IMR-90 (cell line): Measurements from ENCODE around the gene SPATS2L. TPM values are rescaled to one million over a fixed set of nuclear protein-coding genes. Genes with fewer than 3 reads are reported as not detected.

Experiments
- ATAC-seq: fragments of 200-7000 bp; cut with Tn5 transposase; 2 replicates; pipeline ENCODE4 v1.9.1; 2020; ENCODE audit warnings: low read depth, mild to moderate bottlenecking, moderate library complexity
- BruUV-seq: library from RNA; stranded (reverse); fragments of 400-500 nt; replicated peaks from 2 replicates; lab custom pipeline; 2021; lab: Mats Ljungman, UMichigan
- CTCF ChIA-PET: fragments of 300-600 bp; formaldehyde crosslinking; extraction: SDS; loops from one replicate; lab custom pipeline; 2021; ENCODE audit warnings: antibody characterized with exemption; lab: Yijun Ruan, JAX
- POLR2A ChIA-PET: fragments of 300-600 bp; sonication (Branson Sonifier 250); formaldehyde crosslinking; loops from one replicate; lab custom pipeline; 2022; ENCODE audit warnings: antibody characterized with exemption; ENCODE audit not compliant: unreplicated experiment; lab: Charles Lee
- DNase-seq: peaks from one replicate; pipeline ENCODE4 v3.0.0; 2013
- H2AFZ ChIP-seq: replicated peaks from 2 replicates; pipeline ENCODE3; 2013; ENCODE audit warnings: low read length, mild to moderate bottlenecking; ENCODE audit not compliant: poor library complexity
- H2AK5ac ChIP-seq: 2 replicates; pipeline ENCODE4 v1.6.1; 2013; ENCODE audit warnings: low read depth, low read length, inconsistent platforms
- H2AK9ac ChIP-seq: replicated peaks from 2 replicates; pipeline ENCODE3; 2013; ENCODE audit warnings: mild to moderate bottlenecking, low read depth, low read length, moderate library complexity; ENCODE audit not compliant: poor library complexity
- H2BK120ac ChIP-seq: 2 replicates; pipeline ENCODE4 v1.6.1; 2013; ENCODE audit warnings: low read depth, low read length, inconsistent platforms
- H2BK15ac ChIP-seq: 3 replicates; pipeline ENCODE4 v1.6.1; 2013; ENCODE audit warnings: low read depth, low read length, inconsistent platforms
- H2BK20ac ChIP-seq: 2 replicates; pipeline ENCODE4 v1.6.1; 2013; ENCODE audit warnings: low read depth, mild to moderate bottlenecking, inconsistent platforms, low read length, moderate library complexity
- H2BK5ac ChIP-seq: 2 replicates; pipeline ENCODE4 v1.6.1; 2013; ENCODE audit warnings: mild to moderate bottlenecking, low read depth, low read length, inconsistent platforms; ENCODE audit not compliant: poor library complexity, severe bottlenecking
- H3K14ac ChIP-seq: replicated peaks from 2 replicates; pipeline ENCODE4 v1.6.1; 2013; ENCODE audit warnings: low read depth, low read length, inconsistent platforms
- H3K18ac ChIP-seq: 2 replicates; pipeline ENCODE4 v1.6.1; 2013; ENCODE audit warnings: low read depth, low read length, control low read depth
- H3K23ac ChIP-seq: 2 replicates; pipeline ENCODE4 v1.6.1; 2013; ENCODE audit warnings: low read depth, low read length, inconsistent platforms
- H3K27ac ChIP-seq: 2 replicates; pipeline ENCODE4 v1.5.1; 2013; ENCODE audit warnings: mild to moderate bottlenecking, control low read depth, low read length; ENCODE audit not compliant: insufficient read depth
- H3K27me3 ChIP-seq: 2 replicates; pipeline ENCODE4 v1.6.1; 2013; ENCODE audit warnings: low read length; ENCODE audit not compliant: control insufficient read depth, insufficient read depth
- H3K36me3 ChIP-seq: 2 replicates; pipeline ENCODE4 v1.6.1; 2013; ENCODE audit warnings: low read length, mixed read lengths; ENCODE audit not compliant: control insufficient read depth, insufficient read depth
- H3K4ac ChIP-seq: 2 replicates; pipeline ENCODE4 v1.6.1; 2013; ENCODE audit warnings: low read depth, low read length, inconsistent platforms
- H3K4me1 ChIP-seq: 2 replicates; pipeline ENCODE4 v1.6.1; 2013; ENCODE audit warnings: low read length, mixed read lengths; ENCODE audit not compliant: control insufficient read depth, insufficient read depth
- H3K4me2 ChIP-seq: 2 replicates; pipeline ENCODE4 v1.6.1; 2013; ENCODE audit warnings: low read depth, mild to moderate bottlenecking, control low read depth, low read length, moderate library complexity
- H3K4me3 ChIP-seq: 2 replicates; pipeline ENCODE4 v1.5.1; 2013; ENCODE audit warnings: low read depth, mild to moderate bottlenecking, control low read depth, low read length, moderate library complexity; ENCODE audit not compliant: insufficient read depth
- H3K56ac ChIP-seq: 2 replicates; pipeline ENCODE4 v1.6.1; 2013; ENCODE audit warnings: low read length, inconsistent platforms; ENCODE audit not compliant: insufficient read depth; ENCODE audit errors: extremely low read depth
- H3K79me1 ChIP-seq, 2 experiments: 2 replicates each; pipeline ENCODE4 v1.6.1; 2013; ENCODE audit warnings: low read length in 2 of 2, inconsistent platforms in 1 of 2, low read depth in 1 of 2
- H3K9ac ChIP-seq: 2 replicates; pipeline ENCODE4 v1.6.1; 2013; ENCODE audit warnings: low read depth, low read length, control low read depth
- H3K9me1 ChIP-seq: 2 replicates; pipeline ENCODE4 v1.6.1; 2013; ENCODE audit warnings: low read length, inconsistent platforms; ENCODE audit not compliant: insufficient read depth
- H3K9me3 ChIP-seq: 2 replicates; pipeline ENCODE4 v1.6.1; 2013; ENCODE audit warnings: low read length; ENCODE audit not compliant: control insufficient read depth, insufficient read depth
- H4K20me1 ChIP-seq: 2 replicates; pipeline ENCODE4 v1.6.1; 2013; ENCODE audit warnings: low read length, inconsistent platforms; ENCODE audit not compliant: insufficient read depth
- H4K5ac ChIP-seq: 2 replicates; pipeline ENCODE4 v1.6.1; 2013; ENCODE audit warnings: mild to moderate bottlenecking, low read depth, low read length, control low read depth
- H4K8ac ChIP-seq, 2 experiments: 2 replicates each; pipeline ENCODE4 v1.6.1; 2013; ENCODE audit warnings: low read depth in 2 of 2, low read length in 2 of 2, control low read depth in 1 of 2, inconsistent platforms in 1 of 2
- H4K91ac ChIP-seq: 2 replicates; pipeline ENCODE4 v1.6.1; 2013; ENCODE audit warnings: low read depth, low read length, inconsistent platforms; ENCODE audit not compliant: insufficient read depth
- BHLHE40 ChIP-seq: fragments of 150-350 bp; IDR thresholded peaks from 2 replicates; pipeline ENCODE4 v1.6.1; 2016; ENCODE audit warnings: mild to moderate bottlenecking, low read depth, low read length
- CEBPB ChIP-seq: IDR thresholded peaks from 2 replicates; pipeline ENCODE4 v1.6.1; 2012; ENCODE audit warnings: low read depth, low read length, improper control_type of control experiment
- CHD1 ChIP-seq: IDR thresholded peaks from 2 replicates; pipeline ENCODE4 v1.6.1; 2012; ENCODE audit warnings: low read depth, low read length, improper control_type of control experiment
- FOS ChIP-seq: fragments of 150-350 bp; IDR thresholded peaks from 2 replicates; pipeline ENCODE4 v1.6.1; 2016; ENCODE audit warnings: low read depth, low read length
- MAFK ChIP-seq: IDR thresholded peaks from 2 replicates; pipeline ENCODE4 v1.6.1; 2012; ENCODE audit warnings: low read depth, low read length, improper control_type of control experiment
- MXI1 ChIP-seq: IDR thresholded peaks from 2 replicates; pipeline ENCODE4 v1.6.1; 2012; ENCODE audit warnings: low read depth, mild to moderate bottlenecking, low read length, moderate library complexity, borderline replicate concordance
- NFE2L2 ChIP-seq: fragments of 150-350 bp; IDR thresholded peaks from 2 replicates; pipeline ENCODE4 v1.6.1; 2016; ENCODE audit warnings: low read depth, mild to moderate bottlenecking, low read length
- POLR2A ChIP-seq: IDR thresholded peaks from 2 replicates; pipeline ENCODE4 v1.6.1; 2012; ENCODE audit warnings: mild to moderate bottlenecking, low read depth, low read length
- RAD21 ChIP-seq: IDR thresholded peaks from 2 replicates; pipeline ENCODE4 v1.6.1; 2012; ENCODE audit warnings: low read length, improper control_type of control experiment
- RCOR1 ChIP-seq: IDR thresholded peaks from 2 replicates; pipeline ENCODE4 v1.6.1; 2012; ENCODE audit warnings: mild to moderate bottlenecking, low read length, improper control_type of control experiment; ENCODE audit not compliant: insufficient replicate concordance
- RFX5 ChIP-seq: IDR thresholded peaks from 2 replicates; pipeline ENCODE4 v1.8.0; 2012; ENCODE audit warnings: low read depth, mild to moderate bottlenecking, low read length, moderate library complexity
- SMC3 ChIP-seq: fragments of 150-350 bp; IDR thresholded peaks from 2 replicates; pipeline ENCODE4 v1.6.1; 2016; ENCODE audit warnings: low read depth, mild to moderate bottlenecking, antibody characterized with exemption, low read length, moderate library complexity
- WGBS, 2 experiments: methylation state at CpG; one replicate each; pipeline versions ENCODE4 v1.1.5 to v1.1.7; 2013; ENCODE audit warnings: missing lambda C conversion rate in 2 of 2; ENCODE audit not compliant: insufficient read length in 1 of 2; ENCODE audit errors: extremely low coverage in 2 of 2; 5-methylcytosine and 5-hydroxymethylcytosine counted together
- dilution Hi-C: fragments of 300-500 bp; cut with HindIII; formaldehyde crosslinking; loops from one replicate; pipeline ENCODE4 v1.14.3; 2018; ENCODE audit warnings: low sequenced_read_pairs; ENCODE audit not compliant: unreplicated experiment
- in situ Hi-C: fragments of 300-500 bp; cut with MboI; formaldehyde crosslinking; loops from 3 replicates; pipeline ENCODE4 v1.14.3; 2019; ENCODE audit warnings: low sequenced_read_pairs, inconsistent platforms, mixed read lengths
- intact Hi-C: fragments of 100-400 bp; cut with micrococcal nuclease; formaldehyde crosslinking; loops from 2 replicates; pipeline ENCODE4 v1.10.0; 2022
- polyA plus RNA-seq, 3 experiments: library from polyadenylated mRNA; depleted of rRNA; stranded (reverse); fragments of >200 nt; gene quantifications; 2 replicates each; pipeline ENCODE4 v1.2.3, GENCODE V29; 2012; ENCODE audit warnings: low replicate concordance in 1 of 3
- total RNA-seq: library from RNA; depleted of rRNA; stranded (reverse); fragments of >200 nt; gene quantifications from 2 replicates; pipeline ENCODE4 v1.2.3, GENCODE V29; 2012
- TF ChIP-seq, protein P1 (sequence below): fragments of 150-350 bp; IDR thresholded peaks from 2 replicates; pipeline ENCODE4 v1.6.1; 2017; ENCODE audit warnings: mild to moderate bottlenecking, antibody characterized with exemption, low read length, low read depth
- TF ChIP-seq, protein P2 (sequence below): conservative IDR thresholded peaks from 2 replicates; pipeline ENCODE4 v1.5.1; 2012; ENCODE audit warnings: mild to moderate bottlenecking, low read depth, low read length, improper control_type of control experiment
- TF ChIP-seq, protein P3 (sequence below): fragments of 150-350 bp; IDR thresholded peaks from 2 replicates; pipeline ENCODE4 v1.6.1; 2016; ENCODE audit warnings: low read depth, mild to moderate bottlenecking, low read length, moderate library complexity, borderline replicate concordance

Gene SPATS2L
- total and polyA plus RNA-seq, 2 of the 4 experiments (the other 2 are of a cell fraction), result 118 to 155 TPM

DNA sequence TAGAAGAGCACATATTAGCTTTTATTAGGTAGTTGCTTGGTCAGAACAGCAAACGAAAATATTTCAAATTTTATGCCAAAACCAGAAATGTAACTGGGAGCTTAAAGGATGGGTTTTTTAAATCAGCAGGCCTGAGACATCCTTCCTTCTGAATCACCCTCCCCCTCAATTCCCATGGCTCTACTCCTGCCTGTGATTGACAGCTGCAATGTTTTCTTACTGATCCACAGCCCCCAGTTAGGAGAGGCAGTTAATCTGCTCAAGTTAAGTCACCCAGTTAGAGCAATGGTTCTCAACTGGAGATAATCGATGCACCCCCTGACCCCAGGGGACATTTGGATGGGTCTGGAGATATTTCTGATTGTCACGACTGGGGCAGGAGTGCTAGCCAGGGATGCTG lies 178.4 kb downstream of the SPATS2L start:
- H2BK15ac ChIP-seq, result no peak overlapping the region
- no peak overlapping the region for H2AK9ac ChIP-seq
- H2BK120ac ChIP-seq, result no peak overlapping the region
- H3K9me1 ChIP-seq, result peaks cover 4% of the 10 kb centered on the region; the same call in 1 of the 2 replicates
- no peak overlapping the region for H3K23ac ChIP-seq
- H4K20me1 ChIP-seq, result no peaks in the 10 kb centered on the region
- H3K18ac ChIP-seq, result no peak overlapping the region
- TF ChIP-seq CHD1 (no peak), MAFK (no peak), CEBPB (no peak), RAD21 (no peak), NFE2L2 (no peak), BHLHE40 (no peak), SMC3 (no peak), FOS (no peak), RFX5 (no peak), POLR2A (no peak), MXI1 (no peak), RCOR1 (no peak)
- TF ChIP-seq, protein P1, sequence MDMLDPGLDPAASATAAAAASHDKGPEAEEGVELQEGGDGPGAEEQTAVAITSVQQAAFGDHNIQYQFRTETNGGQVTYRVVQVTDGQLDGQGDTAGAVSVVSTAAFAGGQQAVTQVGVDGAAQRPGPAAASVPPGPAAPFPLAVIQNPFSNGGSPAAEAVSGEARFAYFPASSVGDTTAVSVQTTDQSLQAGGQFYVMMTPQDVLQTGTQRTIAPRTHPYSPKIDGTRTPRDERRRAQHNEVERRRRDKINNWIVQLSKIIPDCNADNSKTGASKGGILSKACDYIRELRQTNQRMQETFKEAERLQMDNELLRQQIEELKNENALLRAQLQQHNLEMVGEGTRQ, result no peak
- TF ChIP-seq, protein P2, sequence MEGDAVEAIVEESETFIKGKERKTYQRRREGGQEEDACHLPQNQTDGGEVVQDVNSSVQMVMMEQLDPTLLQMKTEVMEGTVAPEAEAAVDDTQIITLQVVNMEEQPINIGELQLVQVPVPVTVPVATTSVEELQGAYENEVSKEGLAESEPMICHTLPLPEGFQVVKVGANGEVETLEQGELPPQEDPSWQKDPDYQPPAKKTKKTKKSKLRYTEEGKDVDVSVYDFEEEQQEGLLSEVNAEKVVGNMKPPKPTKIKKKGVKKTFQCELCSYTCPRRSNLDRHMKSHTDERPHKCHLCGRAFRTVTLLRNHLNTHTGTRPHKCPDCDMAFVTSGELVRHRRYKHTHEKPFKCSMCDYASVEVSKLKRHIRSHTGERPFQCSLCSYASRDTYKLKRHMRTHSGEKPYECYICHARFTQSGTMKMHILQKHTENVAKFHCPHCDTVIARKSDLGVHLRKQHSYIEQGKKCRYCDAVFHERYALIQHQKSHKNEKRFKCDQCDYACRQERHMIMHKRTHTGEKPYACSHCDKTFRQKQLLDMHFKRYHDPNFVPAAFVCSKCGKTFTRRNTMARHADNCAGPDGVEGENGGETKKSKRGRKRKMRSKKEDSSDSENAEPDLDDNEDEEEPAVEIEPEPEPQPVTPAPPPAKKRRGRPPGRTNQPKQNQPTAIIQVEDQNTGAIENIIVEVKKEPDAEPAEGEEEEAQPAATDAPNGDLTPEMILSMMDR, result no peak
- TF ChIP-seq, protein P3, sequence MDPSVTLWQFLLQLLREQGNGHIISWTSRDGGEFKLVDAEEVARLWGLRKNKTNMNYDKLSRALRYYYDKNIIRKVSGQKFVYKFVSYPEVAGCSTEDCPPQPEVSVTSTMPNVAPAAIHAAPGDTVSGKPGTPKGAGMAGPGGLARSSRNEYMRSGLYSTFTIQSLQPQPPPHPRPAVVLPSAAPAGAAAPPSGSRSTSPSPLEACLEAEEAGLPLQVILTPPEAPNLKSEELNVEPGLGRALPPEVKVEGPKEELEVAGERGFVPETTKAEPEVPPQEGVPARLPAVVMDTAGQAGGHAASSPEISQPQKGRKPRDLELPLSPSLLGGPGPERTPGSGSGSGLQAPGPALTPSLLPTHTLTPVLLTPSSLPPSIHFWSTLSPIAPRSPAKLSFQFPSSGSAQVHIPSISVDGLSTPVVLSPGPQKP, result no peak
- H3K4me2 ChIP-seq, result no peak overlapping the region
- no peak overlapping the region for H4K8ac ChIP-seq
- no peak overlapping the region for H4K5ac ChIP-seq
- no peak overlapping the region for H3K27ac ChIP-seq
- H2BK5ac ChIP-seq, result no peak overlapping the region
- no peak overlapping the region for H3K56ac ChIP-seq
- H3K4me1 ChIP-seq, result peaks cover 10% of the 10 kb centered on the region
- in situ Hi-C loops, result no loop called here
- WGBS, 2 experiments, result no CpG with 5 or more reads among the region's 3 CpGs
- H4K91ac ChIP-seq, result no peak overlapping the region
- ATAC-seq (no peak), DNase-seq (peak; percentile 47)
- H3K9ac ChIP-seq, result no peak overlapping the region
- intact Hi-C loops, result loop anchor here (5.0 kb wide), 2 partner anchors 217 to 238 kb away; no protein-coding TSS in a partner anchor
- dilution Hi-C loops, result no loop called here
- ChIA-PET POLR2A (no interaction called here), CTCF (interaction anchor here (0.7 to 2.1 kb wide), 5 partner anchors 9 to 499 kb away, joined by 3 to 10 read pairs (median 4); no protein-coding TSS in a partner anchor)
- H2AK5ac ChIP-seq, result no peak overlapping the region
- no peaks in the 10 kb centered on the region for H3K9me3 ChIP-seq
- H3K4me3 ChIP-seq, result no peak overlapping the region
- no peak overlapping the region for H3K4ac ChIP-seq
- BruUV-seq, result no TSS peak
- no peak overlapping the region for H3K14ac ChIP-seq
- H3K27me3 ChIP-seq, result no peaks in the 10 kb centered on the region
- no peak overlapping the region for H2BK20ac ChIP-seq
- H3K79me1 ChIP-seq, result peaks cover 0 to 9% of the 10 kb centered on the region in 2 experiments; a peak in 1 of 4 replicates
- no peak overlapping the region for H2AFZ ChIP-seq
- H3K36me3 ChIP-seq, result peaks cover 8% of the 10 kb centered on the region
